Measurements from ENCODE around the gene C6orf58. TPM values are rescaled to one million over a fixed set of nuclear protein-coding genes. Genes with fewer than 3 reads are reported as not detected.

Gene C6orf58
- total RNA-seq, 1 experiment from 2014 or later, result not detected

DNA sequence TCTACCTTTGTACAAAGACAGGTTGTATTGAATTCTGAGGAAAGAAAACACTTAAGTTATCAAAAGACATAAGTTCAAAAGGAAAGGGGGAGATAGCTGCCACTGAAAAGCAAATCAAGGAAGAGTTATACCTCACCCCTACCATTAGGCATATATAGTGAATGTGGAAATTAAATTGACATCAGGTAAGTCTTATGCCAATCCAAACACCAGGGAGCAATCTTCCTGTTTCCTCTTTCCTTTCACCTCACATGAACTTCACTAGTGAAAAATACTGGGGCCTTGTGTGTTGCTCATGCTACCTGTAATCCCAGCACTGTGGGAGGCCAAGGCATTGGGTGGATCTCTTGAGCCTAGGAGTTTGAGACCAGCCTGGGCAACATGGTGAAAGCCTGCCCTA is 10.9 kb upstream of the C6orf58 start:
- in situ Hi-C loops (cut with HindIII; ENCODE audit: low pct_unique_long_range_greater_than_20kb, low sequenced_read_pairs), result no loop called here
- no peak for DNase-seq (ENCODE audit: low read depth, low spot score)
- H3K27me3 ChIP-seq (ENCODE audit: control insufficient read depth, insufficient read depth, low read length), result no peaks in the 10 kb centered on the region; the same call in 1 of the 2 replicates
- no peak overlapping the region for H3K27ac ChIP-seq (ENCODE audit: low read length)
- ChIA-PET CTCF (no interaction called here), POLR2A (no interaction called here)
- H3K4me1 ChIP-seq (ENCODE audit: control insufficient read depth, insufficient read depth, low read length), result no peaks in the 10 kb centered on the region
- intact Hi-C loops (cut with micrococcal nuclease; ENCODE audit: unreplicated experiment), result no loop called here
- H3K36me3 ChIP-seq (ENCODE audit: control insufficient read depth, insufficient read depth, low read length), result no peaks in the 10 kb centered on the region
- H3K9me3 ChIP-seq (ENCODE audit: control insufficient read depth, insufficient read depth, low read depth, low read length), result no peaks in the 10 kb centered on the region
- no TSS peak for BruUV-seq (replicated peaks)
- ATAC-seq, result no peak
- no peak for TF ChIP-seq SIN3A (IDR thresholded peaks at IDR 0.05; ENCODE audit: borderline replicate concordance, insufficient read depth, low read depth, low read length)
- TF ChIP-seq TCF7L2 (IDR thresholded peaks at IDR 0.05; ENCODE audit: low read depth, low read length), result no peak
- TF ChIP-seq, protein P1, sequence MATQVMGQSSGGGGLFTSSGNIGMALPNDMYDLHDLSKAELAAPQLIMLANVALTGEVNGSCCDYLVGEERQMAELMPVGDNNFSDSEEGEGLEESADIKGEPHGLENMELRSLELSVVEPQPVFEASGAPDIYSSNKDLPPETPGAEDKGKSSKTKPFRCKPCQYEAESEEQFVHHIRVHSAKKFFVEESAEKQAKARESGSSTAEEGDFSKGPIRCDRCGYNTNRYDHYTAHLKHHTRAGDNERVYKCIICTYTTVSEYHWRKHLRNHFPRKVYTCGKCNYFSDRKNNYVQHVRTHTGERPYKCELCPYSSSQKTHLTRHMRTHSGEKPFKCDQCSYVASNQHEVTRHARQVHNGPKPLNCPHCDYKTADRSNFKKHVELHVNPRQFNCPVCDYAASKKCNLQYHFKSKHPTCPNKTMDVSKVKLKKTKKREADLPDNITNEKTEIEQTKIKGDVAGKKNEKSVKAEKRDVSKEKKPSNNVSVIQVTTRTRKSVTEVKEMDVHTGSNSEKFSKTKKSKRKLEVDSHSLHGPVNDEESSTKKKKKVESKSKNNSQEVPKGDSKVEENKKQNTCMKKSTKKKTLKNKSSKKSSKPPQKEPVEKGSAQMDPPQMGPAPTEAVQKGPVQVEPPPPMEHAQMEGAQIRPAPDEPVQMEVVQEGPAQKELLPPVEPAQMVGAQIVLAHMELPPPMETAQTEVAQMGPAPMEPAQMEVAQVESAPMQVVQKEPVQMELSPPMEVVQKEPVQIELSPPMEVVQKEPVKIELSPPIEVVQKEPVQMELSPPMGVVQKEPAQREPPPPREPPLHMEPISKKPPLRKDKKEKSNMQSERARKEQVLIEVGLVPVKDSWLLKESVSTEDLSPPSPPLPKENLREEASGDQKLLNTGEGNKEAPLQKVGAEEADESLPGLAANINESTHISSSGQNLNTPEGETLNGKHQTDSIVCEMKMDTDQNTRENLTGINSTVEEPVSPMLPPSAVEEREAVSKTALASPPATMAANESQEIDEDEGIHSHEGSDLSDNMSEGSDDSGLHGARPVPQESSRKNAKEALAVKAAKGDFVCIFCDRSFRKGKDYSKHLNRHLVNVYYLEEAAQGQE (IDR thresholded peaks at IDR 0.05; ENCODE audit: insufficient read depth in 1 of 2, low read depth in 2 of 2, low read length in 1 of 2), result no peak
- no peak for TF ChIP-seq POLR2AphosphoS5 (IDR thresholded peaks at IDR 0.05; ENCODE audit: low read depth, low read length)
- TF ChIP-seq, protein P2, sequence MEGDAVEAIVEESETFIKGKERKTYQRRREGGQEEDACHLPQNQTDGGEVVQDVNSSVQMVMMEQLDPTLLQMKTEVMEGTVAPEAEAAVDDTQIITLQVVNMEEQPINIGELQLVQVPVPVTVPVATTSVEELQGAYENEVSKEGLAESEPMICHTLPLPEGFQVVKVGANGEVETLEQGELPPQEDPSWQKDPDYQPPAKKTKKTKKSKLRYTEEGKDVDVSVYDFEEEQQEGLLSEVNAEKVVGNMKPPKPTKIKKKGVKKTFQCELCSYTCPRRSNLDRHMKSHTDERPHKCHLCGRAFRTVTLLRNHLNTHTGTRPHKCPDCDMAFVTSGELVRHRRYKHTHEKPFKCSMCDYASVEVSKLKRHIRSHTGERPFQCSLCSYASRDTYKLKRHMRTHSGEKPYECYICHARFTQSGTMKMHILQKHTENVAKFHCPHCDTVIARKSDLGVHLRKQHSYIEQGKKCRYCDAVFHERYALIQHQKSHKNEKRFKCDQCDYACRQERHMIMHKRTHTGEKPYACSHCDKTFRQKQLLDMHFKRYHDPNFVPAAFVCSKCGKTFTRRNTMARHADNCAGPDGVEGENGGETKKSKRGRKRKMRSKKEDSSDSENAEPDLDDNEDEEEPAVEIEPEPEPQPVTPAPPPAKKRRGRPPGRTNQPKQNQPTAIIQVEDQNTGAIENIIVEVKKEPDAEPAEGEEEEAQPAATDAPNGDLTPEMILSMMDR (IDR thresholded peaks at IDR 0.05), result no peak
- H3K4me3 ChIP-seq (ENCODE audit: low read depth in 2 of 2, low read length in 2 of 2), result no peak overlapping the region

DNA sequence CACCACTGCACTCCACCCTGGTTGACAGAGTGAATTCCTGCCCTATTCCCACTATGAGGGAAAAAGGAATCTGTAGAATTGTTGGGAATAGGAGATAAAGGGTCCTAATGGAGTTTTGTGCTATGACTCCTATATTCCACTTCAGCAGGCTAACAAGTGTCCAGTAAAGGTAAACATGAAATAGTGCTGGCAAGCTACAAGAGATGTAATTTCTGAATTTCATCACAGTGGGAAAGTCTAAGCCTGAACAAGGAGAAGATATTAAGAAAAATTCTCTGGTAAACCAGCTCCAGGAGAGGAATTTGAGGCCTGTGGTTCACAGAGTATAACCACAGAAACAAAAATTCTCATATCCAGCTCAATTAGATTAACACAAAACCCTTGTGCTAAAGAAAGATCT is 10.3 kb upstream of the C6orf58 start:
- no peaks in the 10 kb centered on the region for H3K36me3 ChIP-seq (ENCODE audit: control insufficient read depth, insufficient read depth, low read length)
- H3K4me1 ChIP-seq (ENCODE audit: control insufficient read depth, insufficient read depth, low read length), result no peaks in the 10 kb centered on the region
- no peaks in the 10 kb centered on the region for H3K9me3 ChIP-seq (ENCODE audit: control insufficient read depth, insufficient read depth, low read depth, low read length)
- in situ Hi-C loops (cut with HindIII; ENCODE audit: low pct_unique_long_range_greater_than_20kb, low sequenced_read_pairs), result no loop called here
- BruUV-seq (replicated peaks), result no TSS peak
- no peak overlapping the region for H3K4me3 ChIP-seq (ENCODE audit: low read depth in 2 of 2, low read length in 2 of 2)
- ChIA-PET CTCF (no interaction called here), POLR2A (no interaction called here)
- DNase-seq (ENCODE audit: low read depth, low spot score), result no peak
- H3K27ac ChIP-seq (ENCODE audit: low read length), result no peak overlapping the region
- no peaks in the 10 kb centered on the region; the same call in 1 of the 2 replicates for H3K27me3 ChIP-seq (ENCODE audit: control insufficient read depth, insufficient read depth, low read length)
- intact Hi-C loops (cut with micrococcal nuclease; ENCODE audit: unreplicated experiment), result no loop called here
- no peak for ATAC-seq
- no peak for TF ChIP-seq TCF7L2 (IDR thresholded peaks at IDR 0.05; ENCODE audit: low read depth, low read length)

GRCh38 chr6:127567476-127567875 is 9.5 kb upstream of the C6orf58 start:
- no TSS peak for BruUV-seq (replicated peaks)
- intact Hi-C loops (cut with micrococcal nuclease; ENCODE audit: unreplicated experiment) (no loop called here), in situ Hi-C loops (cut with HindIII; ENCODE audit: low pct_unique_long_range_greater_than_20kb, low sequenced_read_pairs) (no loop called here)
- POLR2A ChIA-PET, result no interaction called here
- Histone ChIP-seq H3K36me3 (ENCODE audit: control insufficient read depth, insufficient read depth, low read length) (no peaks in the 10 kb centered on the region), H3K27me3 (ENCODE audit: control insufficient read depth, insufficient read depth, low read length) (no peaks in the 10 kb centered on the region; the same call in 1 of the 2 replicates), H3K4me1 (ENCODE audit: control insufficient read depth, insufficient read depth, low read length) (no peaks in the 10 kb centered on the region), H3K9me3 (ENCODE audit: control insufficient read depth, insufficient read depth, low read depth, low read length) (no peaks in the 10 kb centered on the region), H3K27ac (ENCODE audit: low read length) (no peak overlapping the region), H3K4me3 (ENCODE audit: low read depth in 2 of 2, low read length in 2 of 2) (no peak overlapping the region)
- TF ChIP-seq, protein P2 (IDR thresholded peaks at IDR 0.05), result no peak
- TF ChIP-seq TCF7L2 (IDR thresholded peaks at IDR 0.05; ENCODE audit: low read depth, low read length), result no peak
- no peak for TF ChIP-seq SIN3A (IDR thresholded peaks at IDR 0.05; ENCODE audit: borderline replicate concordance, insufficient read depth, low read depth, low read length)
- TF ChIP-seq POLR2AphosphoS5 (IDR thresholded peaks at IDR 0.05; ENCODE audit: low read depth, low read length), result no peak
- TF ChIP-seq, protein P1 (IDR thresholded peaks at IDR 0.05; ENCODE audit: insufficient read depth in 1 of 2, low read depth in 2 of 2, low read length in 1 of 2), result no peak
- DNase-seq (ENCODE audit: low read depth, low spot score) (no peak), ATAC-seq (no peak)
- CTCF ChIA-PET, result no interaction called here
